DND-41 (cell line): ENCODE measurements around the gene LINGO1.

ENCODE experiments used
- ATAC-seq: fragments of 200-7000 bp; cut with Tn5 transposase; 3 replicates; pipeline ENCODE4 v1.9.1; 2021; ENCODE audit warnings: low read depth; ENCODE audit not compliant: insufficient read depth
- DNase-seq: peaks from one replicate; pipeline ENCODE4 v3.0.0-alpha.2; 2020
- H2AFZ ChIP-seq: 2 replicates; pipeline ENCODE4 v1.6.0; 2012; ENCODE audit warnings: low read depth, low read length
- H3K27ac ChIP-seq: 2 replicates; pipeline ENCODE4 v1.5.1; 2012; ENCODE audit warnings: low read length, inconsistent platforms
- H3K27me3 ChIP-seq: fragments of 200-600 bp; sonication (generic); 2 replicates; pipeline ENCODE4 v1.6.0; 2012; ENCODE audit warnings: low read length, mild to moderate bottlenecking, inconsistent platforms; ENCODE audit not compliant: insufficient read depth, poor library complexity
- H3K36me3 ChIP-seq: 2 replicates; pipeline ENCODE4 v1.5.1; 2012; ENCODE audit warnings: low read length, inconsistent platforms; ENCODE audit not compliant: insufficient read depth
- H3K4me1 ChIP-seq: 2 replicates; pipeline ENCODE4 v1.5.1; 2012; ENCODE audit warnings: mild to moderate bottlenecking, low read length; ENCODE audit not compliant: insufficient read depth
- H3K4me2 ChIP-seq: 2 replicates; pipeline ENCODE4 v1.6.0; 2012; ENCODE audit warnings: mild to moderate bottlenecking, moderate library complexity, low read length, inconsistent platforms; ENCODE audit not compliant: insufficient read depth
- H3K4me3 ChIP-seq, 2 experiments: fragments of 200-600 bp in 1 of 2; shearing (Covaris generic) in 1 of 2; 2 replicates each; pipeline ENCODE4 v1.5.1; 2012 to 2016; ENCODE audit warnings: inconsistent platforms in 2 of 2, low read length in 2 of 2, mild to moderate bottlenecking in 2 of 2, low read depth in 1 of 2, moderate library complexity in 1 of 2
- H3K79me2 ChIP-seq: 2 replicates; pipeline ENCODE4 v1.6.0; 2012; ENCODE audit warnings: low read length, inconsistent platforms; ENCODE audit not compliant: insufficient read depth
- H3K9ac ChIP-seq: 2 replicates; pipeline ENCODE4 v1.6.0; 2012; ENCODE audit warnings: low read depth, mild to moderate bottlenecking, inconsistent platforms, low read length, moderate library complexity
- H3K9me3 ChIP-seq: 2 replicates; pipeline ENCODE4 v1.5.1; 2012; ENCODE audit warnings: low read length, moderate library complexity, mild to moderate bottlenecking, inconsistent platforms; ENCODE audit not compliant: insufficient read depth, severe bottlenecking
- H4K20me1 ChIP-seq: 2 replicates; pipeline ENCODE4 v1.6.0; 2012; ENCODE audit warnings: low read length; ENCODE audit not compliant: insufficient read depth
- EZH2 ChIP-seq: IDR thresholded peaks from 3 replicates; pipeline ENCODE4 v1.6.1; 2012; ENCODE audit warnings: borderline replicate concordance, low read depth, mild to moderate bottlenecking, moderate library complexity, low read length, inconsistent platforms; ENCODE audit not compliant: severe bottlenecking
- TF ChIP-seq, protein P1 (sequence below): IDR thresholded peaks from 2 replicates; pipeline ENCODE4 v1.5.1; 2012; ENCODE audit warnings: borderline replicate concordance, low read length, moderate library complexity, mild to moderate bottlenecking; ENCODE audit not compliant: poor library complexity, severe bottlenecking; ENCODE audit errors: extremely low read depth

The LINGO1 gene

DNA sequence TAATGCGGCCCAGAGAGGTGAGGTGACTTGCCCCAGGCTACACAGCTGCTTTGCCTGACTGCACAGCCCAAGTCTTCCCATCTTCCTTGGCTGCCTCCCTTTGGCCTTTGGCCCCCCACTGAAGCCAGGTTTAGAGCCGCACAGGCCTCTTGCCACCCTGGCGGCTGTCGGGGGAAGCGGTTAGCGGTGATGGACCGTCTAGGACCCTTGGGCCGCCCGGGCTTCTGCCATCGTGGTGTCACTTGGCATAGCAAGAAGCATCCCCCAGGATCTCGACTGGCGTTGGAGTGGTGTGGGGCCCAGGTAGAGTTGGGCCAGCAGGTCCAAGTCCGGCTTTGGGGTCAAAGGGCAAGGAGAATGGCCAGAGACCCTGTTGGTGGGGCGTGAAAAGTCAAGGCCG lies 61.0 kb downstream of the LINGO1 start:
- no peak for ATAC-seq
- no peaks in the 10 kb centered on the region for H3K9me3 ChIP-seq

GRCh38 chr15:77571181-77571580 lies 61.5 kb downstream of the LINGO1 start:
- H4K20me1 ChIP-seq, result no peaks in the 10 kb centered on the region
- H3K4me1 ChIP-seq, result no peaks in the 10 kb centered on the region
- H3K27ac ChIP-seq, result no peak overlapping the region
- H3K79me2 ChIP-seq, result no peaks in the 10 kb centered on the region
- no peak overlapping the region for H3K4me3 ChIP-seq
- H3K27me3 ChIP-seq, result peaks cover 6% of the 10 kb centered on the region
- no peak overlapping the region for H3K9ac ChIP-seq
- no peaks in the 10 kb centered on the region for H3K36me3 ChIP-seq
- no peaks in the 10 kb centered on the region for H3K9me3 ChIP-seq
- H3K4me2 ChIP-seq, result no peak overlapping the region
- TF ChIP-seq, protein P1, sequence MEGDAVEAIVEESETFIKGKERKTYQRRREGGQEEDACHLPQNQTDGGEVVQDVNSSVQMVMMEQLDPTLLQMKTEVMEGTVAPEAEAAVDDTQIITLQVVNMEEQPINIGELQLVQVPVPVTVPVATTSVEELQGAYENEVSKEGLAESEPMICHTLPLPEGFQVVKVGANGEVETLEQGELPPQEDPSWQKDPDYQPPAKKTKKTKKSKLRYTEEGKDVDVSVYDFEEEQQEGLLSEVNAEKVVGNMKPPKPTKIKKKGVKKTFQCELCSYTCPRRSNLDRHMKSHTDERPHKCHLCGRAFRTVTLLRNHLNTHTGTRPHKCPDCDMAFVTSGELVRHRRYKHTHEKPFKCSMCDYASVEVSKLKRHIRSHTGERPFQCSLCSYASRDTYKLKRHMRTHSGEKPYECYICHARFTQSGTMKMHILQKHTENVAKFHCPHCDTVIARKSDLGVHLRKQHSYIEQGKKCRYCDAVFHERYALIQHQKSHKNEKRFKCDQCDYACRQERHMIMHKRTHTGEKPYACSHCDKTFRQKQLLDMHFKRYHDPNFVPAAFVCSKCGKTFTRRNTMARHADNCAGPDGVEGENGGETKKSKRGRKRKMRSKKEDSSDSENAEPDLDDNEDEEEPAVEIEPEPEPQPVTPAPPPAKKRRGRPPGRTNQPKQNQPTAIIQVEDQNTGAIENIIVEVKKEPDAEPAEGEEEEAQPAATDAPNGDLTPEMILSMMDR, result no peak
- TF ChIP-seq EZH2, result no peak
- DNase-seq (no peak), ATAC-seq (no peak)
- no peak overlapping the region for H2AFZ ChIP-seq

More for the DNA sequence above, 61.0 kb downstream of the LINGO1 start:
- H3K9ac ChIP-seq, result no peak overlapping the region
- no peak overlapping the region for H2AFZ ChIP-seq
- H3K79me2 ChIP-seq, result no peaks in the 10 kb centered on the region
- no peaks in the 10 kb centered on the region for H3K36me3 ChIP-seq
- no peak overlapping the region for H3K27ac ChIP-seq
- H4K20me1 ChIP-seq, result no peaks in the 10 kb centered on the region
- H3K4me2 ChIP-seq, result no peak overlapping the region
- TF ChIP-seq, protein P1, result no peak
- TF ChIP-seq EZH2, result no peak
- H3K27me3 ChIP-seq, result peaks cover 3% of the 10 kb centered on the region
- H3K4me1 ChIP-seq, result no peaks in the 10 kb centered on the region
- DNase-seq, result no peak
- no peak overlapping the region for H3K4me3 ChIP-seq

DNA sequence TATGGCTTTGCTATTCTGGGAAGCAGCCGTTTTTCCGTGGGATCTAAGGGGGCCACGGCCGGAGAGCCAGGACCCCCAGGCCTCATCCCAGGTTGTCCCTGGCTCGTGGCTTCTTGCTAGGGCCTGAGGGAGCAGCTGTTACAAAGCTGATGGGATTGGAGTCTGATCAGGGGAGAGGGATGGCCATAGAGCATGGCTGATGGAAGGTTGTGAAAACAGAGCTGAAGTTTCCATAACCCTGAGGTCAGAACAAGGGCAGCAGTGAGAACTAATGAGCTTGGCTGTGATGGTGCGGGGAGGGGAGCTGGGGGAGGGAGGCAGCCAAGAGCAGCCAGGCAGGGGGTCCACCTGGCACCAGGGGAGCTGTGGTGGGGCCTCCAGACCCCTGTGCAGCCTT lies 63.0 kb downstream of the LINGO1 start:
- no peak overlapping the region for H2AFZ ChIP-seq
- no peak overlapping the region for H3K27ac ChIP-seq
- H3K9ac ChIP-seq, result no peak overlapping the region
- H3K79me2 ChIP-seq, result no peaks in the 10 kb centered on the region
- H4K20me1 ChIP-seq, result no peaks in the 10 kb centered on the region
- no peaks in the 10 kb centered on the region for H3K36me3 ChIP-seq
- no peaks in the 10 kb centered on the region for H3K4me1 ChIP-seq
- no peaks in the 10 kb centered on the region for H3K9me3 ChIP-seq
- H3K4me2 ChIP-seq, result no peak overlapping the region
- peaks cover 6% of the 10 kb centered on the region for H3K27me3 ChIP-seq
- no peak for ATAC-seq
- no peak for TF ChIP-seq EZH2
- TF ChIP-seq, protein P1, result no peak
- no peak overlapping the region for H3K4me3 ChIP-seq
- DNase-seq, result no peak
